AG09319 (cell line): ENCODE measurements around the gene PRKAG2.

Source experiments
- DNase-seq: peaks from one replicate; pipeline ENCODE4 v3.0.0-alpha.2; 2010; ENCODE audit warnings: low read depth; ENCODE audit errors: extremely low read depth
- TF ChIP-seq, protein P1 (sequence below): IDR thresholded peaks from 2 replicates; pipeline ENCODE4 v1.5.1; 2011; ENCODE audit warnings: low read depth, mild to moderate bottlenecking, inconsistent platforms, low read length, moderate library complexity

Gene PRKAG2

DNA sequence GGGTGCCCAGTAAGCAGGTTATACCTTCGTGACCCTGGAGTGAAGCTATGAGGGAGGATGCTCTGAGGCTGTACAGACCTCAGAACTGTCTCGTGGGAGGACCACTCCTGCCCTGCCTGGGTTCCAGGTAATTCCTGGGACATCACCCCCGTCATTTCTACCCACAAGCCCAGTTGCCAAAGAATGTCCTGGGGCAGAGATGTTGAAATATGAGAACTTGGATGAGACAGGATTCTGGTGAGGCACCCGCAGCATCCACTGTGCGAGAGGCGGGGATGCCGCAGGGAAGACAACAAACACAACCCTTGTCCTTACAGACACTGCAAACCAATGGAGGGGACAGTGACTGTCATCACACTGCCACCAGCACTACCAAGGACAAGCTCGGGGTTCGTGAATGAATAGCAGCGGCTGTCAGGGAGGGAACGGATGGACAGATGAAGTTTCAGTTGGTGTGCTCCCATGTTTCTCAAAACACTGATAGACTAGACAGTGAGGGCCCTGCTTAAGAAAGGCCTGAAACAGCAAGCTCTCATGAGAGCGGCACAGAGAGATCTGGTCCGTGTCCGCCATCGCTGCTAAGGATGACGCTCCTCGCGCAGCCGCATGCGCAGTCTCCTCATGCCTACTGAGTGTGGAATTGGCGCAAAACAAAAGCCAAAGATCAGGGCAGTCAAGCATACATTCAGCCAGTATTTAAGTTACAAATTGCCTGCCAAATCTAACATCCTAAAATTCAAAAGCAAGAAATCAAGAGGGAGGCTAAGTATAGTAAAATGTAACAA is 275.2 kb downstream of the PRKAG2 start:
- TF ChIP-seq, protein P1, sequence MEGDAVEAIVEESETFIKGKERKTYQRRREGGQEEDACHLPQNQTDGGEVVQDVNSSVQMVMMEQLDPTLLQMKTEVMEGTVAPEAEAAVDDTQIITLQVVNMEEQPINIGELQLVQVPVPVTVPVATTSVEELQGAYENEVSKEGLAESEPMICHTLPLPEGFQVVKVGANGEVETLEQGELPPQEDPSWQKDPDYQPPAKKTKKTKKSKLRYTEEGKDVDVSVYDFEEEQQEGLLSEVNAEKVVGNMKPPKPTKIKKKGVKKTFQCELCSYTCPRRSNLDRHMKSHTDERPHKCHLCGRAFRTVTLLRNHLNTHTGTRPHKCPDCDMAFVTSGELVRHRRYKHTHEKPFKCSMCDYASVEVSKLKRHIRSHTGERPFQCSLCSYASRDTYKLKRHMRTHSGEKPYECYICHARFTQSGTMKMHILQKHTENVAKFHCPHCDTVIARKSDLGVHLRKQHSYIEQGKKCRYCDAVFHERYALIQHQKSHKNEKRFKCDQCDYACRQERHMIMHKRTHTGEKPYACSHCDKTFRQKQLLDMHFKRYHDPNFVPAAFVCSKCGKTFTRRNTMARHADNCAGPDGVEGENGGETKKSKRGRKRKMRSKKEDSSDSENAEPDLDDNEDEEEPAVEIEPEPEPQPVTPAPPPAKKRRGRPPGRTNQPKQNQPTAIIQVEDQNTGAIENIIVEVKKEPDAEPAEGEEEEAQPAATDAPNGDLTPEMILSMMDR, result no peak
- no peak for DNase-seq

DNA sequence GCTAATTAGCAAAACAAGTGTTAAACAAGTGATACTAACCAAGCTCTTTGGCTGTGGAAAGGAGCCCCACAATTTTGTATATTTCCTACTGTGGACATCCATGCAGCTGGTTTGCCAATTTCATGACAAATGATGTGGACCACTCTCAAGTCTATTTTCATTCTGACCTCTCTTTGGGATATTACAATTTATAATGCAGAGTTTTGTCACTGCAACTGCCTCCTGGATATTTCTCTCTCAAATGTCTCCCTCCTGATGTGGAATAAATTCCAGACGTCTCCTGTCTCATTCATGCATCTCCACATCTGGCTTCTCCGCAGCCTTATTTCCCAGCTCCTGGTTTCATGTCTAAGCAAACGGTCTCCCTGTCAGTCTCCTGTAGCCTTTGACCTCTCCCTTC is 276.6 kb downstream of the PRKAG2 start:
- no peak for DNase-seq
- TF ChIP-seq, protein P1, result no peak

GRCh38 chr7:151599401-151600227 is 277.3 kb downstream of the PRKAG2 start:
- DNase-seq, result peak; percentile 67
- TF ChIP-seq, protein P1, result no peak; the same call in 1 of the 2 replicates

- DNase-seq, result peak; percentile 27
- TF ChIP-seq, protein P1, result no peak
These were observed 279.1 kb downstream of the PRKAG2 start for GRCh38 chr7:151597541-151598444.

DNA sequence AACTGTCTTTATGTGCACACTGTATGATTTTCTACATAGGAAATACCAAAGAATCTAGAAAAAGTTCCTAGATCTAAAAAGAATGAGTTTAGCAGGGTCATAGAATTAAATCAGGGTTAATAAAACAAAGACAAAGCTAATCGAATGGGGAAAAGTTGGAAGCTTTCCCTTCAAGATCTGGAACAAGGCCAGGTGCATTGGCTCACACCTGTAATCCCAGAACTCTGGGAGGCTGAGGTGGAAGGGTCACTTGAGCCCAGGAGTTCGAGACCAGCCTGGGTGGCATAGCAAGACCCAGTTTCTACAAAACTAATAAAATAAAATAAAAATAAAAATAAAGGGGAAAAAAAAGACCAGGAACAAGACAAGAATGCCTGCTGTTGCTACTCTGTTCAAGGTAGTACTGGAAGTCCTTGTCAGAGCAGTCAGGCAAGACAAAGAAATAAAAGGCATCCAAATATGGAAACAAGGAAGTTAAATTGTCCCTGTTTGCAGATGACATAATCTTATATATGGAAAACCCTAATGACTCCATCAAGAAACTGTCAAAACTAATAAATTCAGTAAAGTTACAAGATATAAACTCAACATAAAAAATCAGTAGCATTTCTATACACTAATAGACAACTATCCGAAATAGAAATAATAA is 281.1 kb downstream of the PRKAG2 start:
- TF ChIP-seq, protein P1, result no peak
- DNase-seq, result no peak

- TF ChIP-seq, protein P1, result no peak
- DNase-seq, result peak; percentile 60
These were observed 283.9 kb downstream of the PRKAG2 start for GRCh38 chr7:151592868-151593486.
